ENCODE results near the gene NAP1L4.

NAP1L4 gene

DNA sequence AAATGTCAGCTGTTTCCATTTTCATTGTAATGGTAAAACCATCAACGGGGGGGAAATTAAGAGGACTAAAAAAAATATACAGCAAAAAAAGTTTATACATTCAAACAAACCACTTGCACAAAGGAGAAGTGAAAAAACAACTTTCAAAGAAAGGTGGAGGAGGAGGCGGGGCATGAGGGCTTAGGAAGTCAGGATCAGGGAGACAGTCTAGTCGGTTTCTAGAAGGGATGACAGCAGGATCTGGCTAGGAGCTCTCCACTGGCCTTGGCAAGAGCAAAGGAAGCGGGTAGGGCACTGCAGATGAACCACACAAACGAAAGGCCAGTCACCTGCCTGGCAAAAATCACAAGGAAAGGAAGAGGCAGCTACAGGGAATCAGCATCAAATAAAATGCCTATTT, 31.0 kb downstream of the NAP1L4 start:
- no peak for DNase-seq

DNA sequence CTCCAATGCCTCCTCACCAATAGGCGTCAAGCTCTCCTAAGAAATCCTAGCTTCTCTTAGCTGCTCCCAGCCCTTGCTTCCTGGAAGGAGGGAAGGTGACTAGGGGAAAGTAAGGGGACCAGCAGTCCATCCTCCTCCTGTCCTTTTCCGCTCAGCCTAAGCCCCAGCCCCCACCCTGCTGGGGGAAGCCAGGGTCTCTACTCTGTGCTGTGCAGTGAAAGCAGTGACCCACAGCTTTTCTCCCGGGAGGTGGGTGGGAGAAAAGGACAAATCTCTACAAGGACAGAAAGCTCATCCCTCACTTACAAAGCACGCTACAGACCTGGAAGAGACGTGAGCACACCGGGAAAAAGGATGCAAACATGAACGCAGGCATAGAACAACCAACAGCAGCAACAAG, 32.0 kb downstream of the NAP1L4 start:
- no peak for DNase-seq

DNA sequence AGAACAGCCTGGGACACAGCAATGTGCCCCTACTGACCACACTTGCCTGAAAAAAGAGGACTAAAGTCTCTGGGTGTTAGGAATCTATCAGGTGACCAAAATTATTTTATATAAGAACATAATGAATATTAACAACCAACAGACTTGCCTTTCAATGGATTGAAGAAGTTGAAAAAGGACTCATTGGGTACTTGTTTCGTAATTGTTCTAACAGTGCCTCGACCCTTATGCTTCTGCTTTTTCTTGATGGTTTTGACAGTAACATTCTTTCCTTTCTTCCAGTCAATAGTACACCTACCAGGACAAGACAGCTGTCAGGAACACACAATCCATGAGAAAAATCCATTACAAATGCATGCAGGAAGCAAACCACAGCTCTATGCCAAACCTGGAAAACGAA, 33.9 kb downstream of the NAP1L4 start:
- DNase-seq, result no peak

DNA sequence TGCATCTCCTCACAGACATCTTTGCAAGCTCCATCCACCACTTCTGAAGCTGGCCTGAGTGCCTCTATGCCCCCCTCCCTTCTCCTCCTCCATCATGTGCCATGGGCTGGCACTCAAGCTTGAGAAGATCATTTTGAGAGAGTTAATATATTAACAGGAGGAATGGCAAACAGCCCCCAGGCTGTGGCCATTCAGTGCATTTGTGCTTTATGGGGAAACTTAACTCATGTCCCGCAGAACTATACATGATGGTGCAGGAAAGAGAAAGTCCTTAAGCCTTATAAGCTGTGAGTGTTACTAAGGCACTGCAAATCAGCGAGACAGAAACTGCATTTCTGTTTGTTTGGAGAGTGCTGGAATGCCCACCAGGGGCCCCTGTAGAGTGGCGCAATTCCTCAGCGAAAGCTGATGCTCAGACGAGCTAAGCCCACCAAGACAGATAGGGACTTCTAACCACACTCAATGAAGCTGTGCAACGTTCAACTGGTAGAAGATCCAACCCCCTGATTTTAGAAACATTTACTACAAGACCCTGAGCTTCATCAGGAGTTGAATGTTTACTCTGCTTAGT, 36.1 kb downstream of the NAP1L4 start:
- no peak for DNase-seq

DNA sequence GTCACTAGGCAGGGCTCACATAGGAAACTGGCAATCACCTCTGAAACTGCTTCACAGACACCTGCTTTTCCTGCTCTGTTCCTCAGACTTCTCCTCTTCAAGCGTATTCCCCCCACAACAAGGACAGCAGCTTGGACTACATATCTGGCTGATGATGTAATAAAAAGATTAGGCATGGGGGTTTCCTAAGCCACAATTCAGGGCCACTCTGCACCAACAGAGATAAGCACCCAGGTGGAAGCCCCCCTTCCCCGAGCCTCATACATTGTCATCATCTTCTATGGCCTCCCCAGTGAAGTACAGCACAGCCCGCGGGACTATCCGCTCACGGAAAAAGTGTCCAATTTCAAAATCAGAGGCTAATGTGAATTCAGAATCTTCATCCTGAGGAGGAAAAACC, 37.9 kb downstream of the NAP1L4 start:
- no peak for DNase-seq

DNA sequence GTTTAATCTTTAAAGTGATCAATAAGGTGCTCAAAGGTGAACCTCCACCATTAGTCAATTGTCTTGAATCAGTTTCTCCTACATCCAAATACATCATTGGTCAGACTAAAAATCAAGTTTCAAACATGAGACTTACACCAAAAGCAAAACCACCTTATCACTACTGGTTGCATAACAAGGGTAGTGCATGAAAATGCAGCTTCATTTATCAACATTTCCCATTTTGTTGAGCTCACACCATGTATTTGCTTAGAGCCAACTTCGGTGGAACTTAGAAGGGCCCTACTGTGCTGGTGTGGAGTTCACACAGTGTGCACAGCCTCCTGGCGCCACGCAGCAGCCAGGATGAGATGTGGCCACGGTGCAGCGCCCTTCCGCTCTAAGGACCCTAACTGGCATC, 39.8 kb downstream of the NAP1L4 start:
- DNase-seq, result no peak

DNA sequence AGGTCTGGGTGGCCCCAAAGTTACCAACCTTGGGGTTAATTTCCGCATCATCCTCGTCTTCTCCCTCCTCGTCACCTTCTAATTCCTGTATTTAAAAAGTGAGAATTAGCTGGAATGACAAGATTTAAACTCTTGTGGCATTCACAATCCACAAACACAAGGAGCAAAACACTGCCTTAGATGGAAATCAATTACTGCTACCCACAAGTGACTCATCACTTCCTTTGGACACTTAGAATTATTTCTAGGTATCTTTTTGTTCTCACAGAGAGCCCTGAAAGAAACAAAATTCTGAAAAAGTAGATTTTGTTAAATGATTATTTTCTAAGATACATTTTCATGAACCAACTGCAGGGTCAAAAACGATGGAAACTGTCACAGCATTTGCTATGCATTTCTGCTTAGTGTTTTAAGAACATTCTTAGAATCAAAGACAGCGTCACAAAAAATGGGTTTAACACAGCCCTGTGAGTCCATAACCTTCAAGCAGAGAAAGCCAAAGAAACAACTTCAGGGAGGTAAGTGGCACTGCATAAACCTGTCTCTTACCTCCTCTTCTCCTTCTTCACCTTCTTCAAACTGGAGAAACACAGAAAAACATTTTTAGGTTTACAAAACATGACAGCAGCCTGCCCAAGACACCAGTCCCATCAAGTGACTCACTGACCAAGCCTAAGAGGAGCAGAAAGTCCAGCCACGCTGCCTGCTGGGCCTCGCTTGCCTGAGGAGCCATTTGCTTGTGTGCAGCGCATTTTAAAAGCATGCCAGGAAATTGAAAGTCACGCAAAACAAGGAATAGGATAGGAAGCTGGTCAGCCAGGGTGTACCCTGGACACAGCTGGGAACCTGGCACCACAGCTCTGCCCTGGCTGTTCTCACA, 40.7 kb downstream of the NAP1L4 start:
- DNase-seq, result no peak

DNA sequence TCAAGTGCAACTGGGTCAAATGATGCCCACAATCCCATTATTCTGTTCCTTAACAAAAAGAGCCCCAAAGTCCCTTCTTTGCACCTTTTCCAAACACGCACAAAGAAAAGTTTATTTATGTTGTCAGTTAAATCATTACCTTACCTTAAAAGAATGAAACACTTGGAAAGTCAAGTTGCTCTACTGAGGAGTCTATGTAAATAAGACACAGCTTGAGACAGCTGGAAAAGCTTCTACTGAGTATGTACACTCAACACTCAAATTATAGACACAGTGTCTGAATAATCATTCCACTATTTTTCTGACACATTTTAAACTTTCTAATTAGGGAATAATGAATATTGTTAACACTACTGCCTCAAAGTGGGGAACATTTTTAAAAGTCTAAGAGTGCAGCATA, 41.3 kb downstream of the NAP1L4 start:
- no peak for DNase-seq

DNA sequence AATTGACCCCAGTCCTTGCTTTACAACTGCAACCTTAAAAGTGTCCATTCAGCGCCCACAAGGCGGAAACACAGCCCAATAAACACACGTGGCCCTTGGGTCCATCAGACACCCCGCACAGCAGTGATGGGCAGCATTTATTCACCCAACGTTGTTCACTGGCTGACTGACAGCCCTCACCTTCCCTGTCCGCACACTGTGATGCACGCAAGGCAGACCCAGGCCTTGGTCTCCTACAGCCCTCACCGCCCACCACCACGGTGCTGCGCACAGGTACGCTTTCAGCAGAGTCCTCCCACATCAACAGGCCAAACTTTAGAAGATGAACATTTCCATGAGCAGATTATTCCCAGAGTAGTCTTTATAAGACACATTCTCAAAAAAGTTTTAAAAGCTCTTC, 42.2 kb downstream of the NAP1L4 start:
- DNase-seq, result no peak

DNA sequence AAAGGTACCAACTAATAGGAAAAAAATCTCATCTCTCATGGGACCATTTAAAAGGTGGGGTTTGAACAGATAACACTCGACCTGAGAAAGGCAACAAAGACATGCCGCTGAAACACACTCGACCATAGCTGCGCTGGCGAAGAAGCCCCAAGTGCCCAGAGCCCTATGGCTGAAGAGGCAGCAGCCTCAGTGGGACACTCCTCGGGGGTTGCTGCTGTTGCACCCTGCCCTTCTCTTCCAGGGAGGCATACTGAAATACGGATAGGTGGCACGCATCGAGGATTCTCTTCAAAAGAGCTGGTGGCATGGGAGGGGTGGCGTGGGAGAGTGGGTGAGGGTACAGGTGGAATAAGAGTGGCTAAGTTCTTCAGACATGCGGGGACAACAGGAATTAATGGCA, 44.4 kb downstream of the NAP1L4 start:
- no peak for DNase-seq

DNA sequence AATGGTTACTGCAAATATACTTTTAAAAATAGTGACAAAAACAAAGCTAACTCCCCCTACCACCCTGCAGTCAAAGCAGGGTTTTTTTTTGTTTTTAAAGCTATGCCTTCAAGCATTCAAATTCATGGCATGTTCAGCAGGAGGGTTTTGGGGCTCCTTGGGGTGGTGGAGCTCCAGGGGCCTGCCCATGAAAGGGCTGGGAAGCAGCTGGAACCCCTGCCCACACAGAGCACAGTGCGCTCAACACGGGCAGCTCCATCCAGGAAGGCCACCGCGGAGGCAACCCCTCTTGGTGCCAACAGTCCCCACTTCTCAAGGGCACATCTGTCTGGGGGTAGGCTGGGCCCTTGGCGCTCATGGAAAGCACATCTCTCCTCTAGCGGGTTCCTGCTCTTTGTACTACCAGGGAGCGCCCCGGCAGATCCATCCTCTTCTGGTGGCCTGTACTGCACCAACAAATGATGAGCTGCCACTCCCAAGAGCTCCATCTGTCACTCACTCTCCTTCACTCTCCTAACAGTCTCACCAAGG, 46.3 kb downstream of the NAP1L4 start:
- no peak for DNase-seq

DNA sequence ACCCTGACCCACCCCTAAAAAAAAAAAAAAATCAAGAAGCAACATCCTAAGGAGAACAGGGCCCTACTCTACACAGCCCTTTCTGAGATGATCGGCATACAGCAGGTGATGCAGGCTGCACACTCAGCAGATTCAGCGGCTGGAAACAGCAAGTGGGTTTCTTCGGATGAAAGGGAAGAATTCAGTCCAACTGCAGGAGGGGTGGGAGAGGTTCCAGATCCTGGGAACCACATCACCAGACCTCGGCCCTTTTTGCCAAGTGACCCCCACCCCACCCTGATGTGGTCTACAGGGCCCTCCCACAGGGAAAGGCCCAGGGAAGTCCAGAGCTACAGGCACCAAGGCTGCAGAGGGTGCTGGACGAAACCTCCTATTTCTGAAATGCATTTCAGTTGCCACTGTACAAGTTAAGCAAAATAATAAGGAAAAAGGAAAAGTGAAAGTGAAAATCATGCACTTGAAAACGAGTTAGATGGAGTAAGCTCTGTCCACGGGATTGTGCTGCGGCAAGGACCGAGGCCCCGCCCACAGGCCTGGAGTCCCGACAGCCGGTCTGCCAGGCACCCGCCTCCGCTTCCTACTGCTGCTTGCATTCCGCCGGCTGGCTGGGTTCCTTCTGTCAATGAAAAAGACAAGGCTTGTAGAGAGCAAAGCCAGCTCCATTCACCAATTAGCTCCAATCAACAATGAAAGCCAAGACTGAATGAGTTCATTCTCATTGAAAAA, 46.9 kb downstream of the NAP1L4 start:
- DNase-seq, result peak in 53 of 56 donors; percentile 9 to 93 (median 71)

DNA sequence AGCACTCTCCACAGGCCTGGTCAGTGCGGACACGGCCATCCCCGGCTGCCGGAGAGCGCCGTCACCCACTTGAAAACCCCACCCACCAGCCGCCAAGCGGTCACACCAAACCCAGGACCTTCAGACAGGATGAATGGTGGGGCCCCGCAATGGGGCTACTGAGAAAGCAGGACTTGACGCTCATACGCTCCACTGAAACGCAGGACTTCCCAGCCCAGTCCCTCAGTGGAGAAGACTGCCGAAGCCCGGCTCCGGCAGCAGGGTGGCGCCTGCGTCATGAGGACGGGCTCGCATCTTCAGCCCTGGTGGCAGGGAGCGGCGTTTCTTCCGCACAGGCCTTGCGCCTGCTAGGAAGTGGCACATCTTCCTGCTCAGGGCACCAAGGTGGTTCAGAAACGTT, 47.6 kb downstream of the NAP1L4 start:
- no peak for DNase-seq

DNA sequence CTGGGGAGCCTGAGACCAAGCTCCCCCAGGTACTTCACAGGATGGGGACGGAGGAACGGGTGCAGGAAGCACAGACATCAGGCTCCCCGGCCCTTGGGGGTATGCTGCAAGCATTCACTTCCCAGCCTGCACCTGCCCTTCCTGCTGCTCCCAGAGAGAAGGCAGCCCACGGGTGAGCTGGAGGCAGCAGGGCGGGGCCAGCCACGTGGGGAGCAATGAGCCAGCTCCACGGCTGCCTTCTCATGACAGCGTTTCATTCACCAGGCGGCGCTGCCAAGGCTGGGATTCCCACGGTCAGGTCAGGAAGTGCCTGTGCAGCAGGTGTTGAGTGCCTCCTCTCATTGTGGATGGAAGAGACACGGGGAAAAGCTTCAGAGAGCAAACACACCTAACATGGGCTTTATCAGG, 48.4 kb downstream of the NAP1L4 start:
- DNase-seq, result peak in 41 of 56 donors; percentile 13 to 88 (median 60)

DNA sequence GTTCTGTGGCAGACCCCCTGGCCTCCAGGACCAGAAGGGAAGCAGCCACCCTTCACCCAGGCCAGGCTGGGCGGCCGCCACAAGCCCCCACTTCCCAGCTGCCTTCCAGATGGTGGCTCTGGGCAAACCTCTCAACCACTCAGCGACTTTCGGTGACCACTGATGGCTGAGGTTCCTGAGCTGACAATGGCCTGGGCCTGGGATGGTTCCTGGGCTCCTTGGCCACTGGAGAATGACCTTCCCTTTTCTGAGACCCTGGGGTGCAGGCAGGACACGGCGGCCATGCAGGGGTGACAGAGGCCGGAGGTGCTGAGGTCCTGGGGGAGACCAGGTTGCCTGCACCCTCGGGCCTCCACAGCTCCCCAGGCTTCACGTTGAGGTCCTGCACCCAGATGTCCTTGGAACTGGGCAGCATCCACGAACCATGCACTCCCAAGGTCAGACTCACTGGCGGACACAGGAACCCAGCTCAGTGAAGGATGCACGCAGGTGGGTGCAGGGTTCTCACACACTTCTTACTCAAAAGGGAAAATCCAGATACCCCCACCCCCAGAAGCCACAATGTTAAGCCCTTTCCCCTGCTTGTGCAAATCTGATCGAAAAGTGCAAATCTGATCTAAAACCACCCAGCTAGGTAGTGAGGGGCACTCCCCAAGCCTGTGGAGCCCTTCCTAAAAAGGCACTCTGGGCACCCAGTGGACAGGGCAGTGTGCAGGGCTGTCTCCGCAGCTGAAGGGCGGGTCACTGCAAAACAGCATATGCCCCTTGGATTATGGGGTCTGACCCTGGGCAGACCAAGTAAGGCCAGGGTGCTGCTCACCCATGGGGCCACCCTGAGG, 49.0 kb downstream of the NAP1L4 start:
- no peak for DNase-seq

DNA sequence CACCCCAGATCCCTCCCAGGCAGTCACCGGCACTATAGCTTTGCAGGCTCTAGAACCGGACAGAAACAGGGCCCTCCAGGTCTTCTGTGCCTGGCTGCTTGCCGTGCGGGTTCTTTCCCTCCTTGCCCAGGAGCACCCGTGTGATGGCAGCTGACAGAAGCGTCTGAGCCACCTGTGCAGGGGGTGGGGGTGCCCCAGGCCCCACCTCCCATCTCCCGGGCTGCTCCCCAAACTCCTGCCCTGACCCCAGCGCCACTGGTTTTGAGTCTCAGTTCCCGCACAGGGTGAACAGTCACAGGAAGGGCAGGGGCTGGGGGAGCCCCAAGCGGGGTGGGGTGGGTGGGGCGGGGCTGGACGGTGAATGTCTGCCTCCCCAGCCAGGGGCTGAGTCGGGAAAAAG, 49.7 kb downstream of the NAP1L4 start:
- no peak for DNase-seq

DNA sequence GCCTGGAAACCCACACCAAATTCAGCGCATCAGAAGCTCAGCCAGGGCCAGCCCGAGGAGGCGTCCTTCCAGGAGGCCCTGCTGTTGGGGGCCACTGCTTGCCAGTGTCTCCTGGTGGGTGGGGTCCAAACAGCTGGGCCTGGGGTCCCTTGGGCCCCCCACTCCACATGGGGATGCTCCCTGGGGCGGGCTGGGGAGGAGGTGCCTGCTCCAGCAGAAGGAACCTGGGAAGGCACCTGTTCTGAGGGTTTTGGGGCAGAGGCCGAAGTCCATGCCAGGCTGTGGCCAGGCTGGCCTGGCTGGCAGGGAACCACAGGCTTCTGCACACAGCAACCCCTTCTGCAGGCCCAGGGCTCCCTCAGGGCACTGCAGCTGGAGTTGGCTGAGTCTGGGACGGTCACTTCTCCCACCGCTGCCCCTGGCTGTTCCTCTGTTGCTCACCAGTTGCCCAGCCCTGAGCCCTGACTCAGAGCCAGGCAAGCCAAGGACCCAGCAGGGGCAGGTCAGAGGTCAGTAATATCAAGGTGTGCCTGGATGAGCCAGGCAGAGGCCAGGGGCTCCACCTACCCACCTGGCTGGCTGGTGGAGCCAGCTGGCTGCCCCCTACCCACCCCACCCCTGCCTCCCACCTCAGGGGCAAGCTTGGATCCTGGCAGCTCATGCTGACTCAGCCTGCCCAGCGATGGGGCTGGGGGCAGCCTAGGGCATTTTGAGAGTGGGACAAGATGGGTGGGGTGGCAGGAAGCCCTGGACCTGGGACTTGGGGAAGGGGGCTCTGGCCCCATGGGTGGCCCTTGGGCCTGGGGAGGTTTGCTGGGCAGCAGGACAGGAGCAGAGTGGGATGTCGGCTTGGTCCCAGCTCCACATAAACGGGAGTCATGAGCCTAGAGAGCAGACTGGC, 51.0 kb downstream of the NAP1L4 start:
- DNase-seq, result no peak

DNA sequence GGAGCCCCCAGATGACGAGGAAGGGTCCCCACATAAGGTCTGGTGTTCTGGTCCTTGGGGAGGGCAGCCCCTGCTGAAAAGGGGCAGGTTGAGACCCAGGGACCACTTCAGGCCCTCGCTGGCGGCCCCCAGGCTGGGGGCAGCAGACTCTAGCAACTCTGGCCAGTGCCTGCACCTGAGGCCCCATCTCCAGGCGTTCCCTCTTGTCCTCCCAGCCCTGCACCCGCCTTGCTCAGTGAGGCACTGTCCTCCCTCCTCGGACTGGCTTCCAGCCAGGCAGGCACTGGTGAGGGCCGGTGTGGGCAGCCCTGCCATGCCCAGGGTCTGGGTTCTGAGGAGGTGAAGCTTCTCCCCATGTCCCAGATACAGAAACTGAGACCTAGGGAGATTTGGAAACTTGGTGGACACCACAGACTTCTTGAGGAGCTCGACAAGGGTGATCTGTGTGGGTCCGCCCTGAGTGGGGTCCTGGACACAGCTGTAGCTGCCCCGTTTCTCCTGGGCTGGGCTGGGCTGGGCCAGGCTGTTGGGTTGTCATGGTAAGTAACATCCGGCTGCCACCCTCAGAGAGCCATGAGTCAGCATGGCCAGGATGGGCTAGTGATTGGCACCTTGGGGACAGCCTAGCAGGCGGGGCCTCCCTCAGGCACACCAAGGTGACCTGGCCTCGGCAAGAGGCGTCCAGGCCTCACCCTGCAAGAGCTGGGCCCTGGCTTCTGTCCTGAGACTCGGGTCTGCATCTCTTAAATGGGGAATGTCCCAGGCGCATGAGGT, 51.8 kb downstream of the NAP1L4 start:
- no peak for DNase-seq

All from nucleus accumbens (tissue), 56 donors.